ENCODE data around the gene RHBDF2. TPM values are rescaled to one million over a fixed set of nuclear protein-coding genes. Genes with fewer than 3 reads are reported as not detected.

RHBDF2 gene
- total and polyA plus RNA-seq, 2 experiments from 2014 or later: 8.7 to 18.7 TPM

- Histone ChIP-seq H3K27ac (no peak overlapping the region), H3K4me3 (no peak overlapping the region)
- TF ChIP-seq CTCF (IDR thresholded peaks at IDR 0.05; ENCODE audit: low read depth, low read length): no peak
These were observed 61.8 kb downstream of the RHBDF2 start for GRCh38 chr17:76439314-76439928.

GRCh38 chr17:76438906-76439305 lies 62.3 kb downstream of the RHBDF2 start:
- no peaks in the 10 kb centered on the region for H3K36me3 ChIP-seq
- no peaks in the 10 kb centered on the region for H3K27me3 ChIP-seq
- H3K4me3 ChIP-seq: no peak overlapping the region
- H3K9me3 ChIP-seq (ENCODE audit: low read depth): no peaks in the 10 kb centered on the region
- TF ChIP-seq CTCF (IDR thresholded peaks at IDR 0.05; ENCODE audit: low read depth, low read length): no peak
- H3K4me1 ChIP-seq (ENCODE audit: low read depth): peaks cover 23% of the 10 kb centered on the region
- no peak overlapping the region for H3K27ac ChIP-seq
- DNase-seq (ENCODE audit: low read depth in 1 of 2, low spot score in 1 of 2): no peak

More at GRCh38 chr17:76439314-76439928, 61.8 kb downstream of the RHBDF2 start:
- Histone ChIP-seq H3K36me3 (no peaks in the 10 kb centered on the region), H3K27me3 (no peaks in the 10 kb centered on the region), H3K4me1 (ENCODE audit: low read depth) (peaks cover 23% of the 10 kb centered on the region), H3K9me3 (ENCODE audit: low read depth) (no peaks in the 10 kb centered on the region)
- DNase-seq (ENCODE audit: low read depth in 1 of 2, low spot score in 1 of 2): no peak

- no peak for TF ChIP-seq CTCF (IDR thresholded peaks at IDR 0.05; ENCODE audit: low read depth, low read length)
- Histone ChIP-seq H3K27me3 (no peaks in the 10 kb centered on the region), H3K4me3 (no peak overlapping the region), H3K9me3 (ENCODE audit: low read depth) (no peaks in the 10 kb centered on the region), H3K27ac (no peak overlapping the region), H3K36me3 (no peaks in the 10 kb centered on the region), H3K4me1 (ENCODE audit: low read depth) (peaks cover 23% of the 10 kb centered on the region)
- no peak for DNase-seq (ENCODE audit: low read depth in 1 of 2, low spot score in 1 of 2)
These were observed 63.5 kb downstream of the RHBDF2 start for GRCh38 chr17:76437467-76438402.

- Histone ChIP-seq H3K9me3 (ENCODE audit: low read depth) (no peaks in the 10 kb centered on the region), H3K4me3 (no peak overlapping the region), H3K27ac (peak overlapping the region; percentile 27), H3K27me3 (no peaks in the 10 kb centered on the region), H3K36me3 (no peaks in the 10 kb centered on the region), H3K4me1 (ENCODE audit: low read depth) (peaks cover 13% of the 10 kb centered on the region)
- TF ChIP-seq CTCF (IDR thresholded peaks at IDR 0.05; ENCODE audit: low read depth, low read length): no peak
- no peak for DNase-seq (ENCODE audit: low read depth in 1 of 2, low spot score in 1 of 2)
These were observed 65.5 kb downstream of the RHBDF2 start for GRCh38 chr17:76435751-76436150.

GRCh38 chr17:76434870-76435269 lies 66.4 kb downstream of the RHBDF2 start:
- Histone ChIP-seq H3K4me3 (no peak overlapping the region), H3K27me3 (no peaks in the 10 kb centered on the region), H3K27ac (no peak overlapping the region), H3K9me3 (ENCODE audit: low read depth) (no peaks in the 10 kb centered on the region), H3K4me1 (ENCODE audit: low read depth) (peaks cover 11% of the 10 kb centered on the region), H3K36me3 (no peaks in the 10 kb centered on the region)
- DNase-seq (ENCODE audit: low read depth in 1 of 2, low spot score in 1 of 2): no peak
- no peak for TF ChIP-seq CTCF (IDR thresholded peaks at IDR 0.05; ENCODE audit: low read depth, low read length)

Data from cardiac muscle cell (in vitro differentiated cells and primary cell).